ENCODE measurements around the gene FBLN2. TPM values are rescaled to one million over a fixed set of nuclear protein-coding genes. Genes with fewer than 3 reads are reported as not detected.

The FBLN2 gene
- total RNA-seq, 1 experiment from 2014 or later, result 0.39 TPM

GRCh38 chr3:13566453-13566748 lies 17.5 kb downstream of the FBLN2 start:
- ATAC-seq (no peak), DNase-seq (ENCODE audit: low read depth, low spot score) (no peak)
- Histone ChIP-seq H2AFZ (ENCODE audit: low read depth, low read length, poor library complexity, severe bottlenecking) (no peak overlapping the region), H3K9me2 (ENCODE audit: insufficient read depth) (no peaks in the 10 kb centered on the region), H3K4me3 (replicated peaks in 1 of 2; ENCODE audit: low read depth in 1 of 2, low read length in 2 of 2) (no peak overlapping the region), H3K27ac (ENCODE audit: low read depth, low read length) (no peak overlapping the region), H3K4me1 (ENCODE audit: control insufficient read depth in 1 of 2, insufficient read depth in 2 of 2, low read length in 2 of 2) (peaks cover 0 to 7% of the 10 kb centered on the region in 2 experiments; a peak in 1 of 4 replicates), H3K9ac (ENCODE audit: low read length) (no peak overlapping the region), H3K4me2 (ENCODE audit: low read length) (no peak overlapping the region), H4K20me1 (ENCODE audit: insufficient read depth) (no peaks in the 10 kb centered on the region), H3K79me2 (ENCODE audit: insufficient read depth, low read length) (no peaks in the 10 kb centered on the region), H3K36me3 (ENCODE audit: control insufficient read depth in 1 of 2, insufficient read depth in 2 of 2, low read length in 2 of 2) (no peaks in the 10 kb centered on the region), H3K9me3 (ENCODE audit: control insufficient read depth in 1 of 2, insufficient read depth in 1 of 2, low read depth in 1 of 2, low read length in 2 of 2) (no peaks in the 10 kb centered on the region), H3K27me3 (ENCODE audit: insufficient read depth, low read length) (no peaks in the 10 kb centered on the region)
- ChIA-PET RAD21 (ENCODE audit: low non-redundant PET in 1 of 2, low total read pairs in 2 of 2, uncharacterized antibody in 2 of 2, unreplicated experiment in 2 of 2) (no interaction called here), POLR2A (no interaction called here), CTCF (no interaction called here)
- intact Hi-C loops (cut with micrococcal nuclease), result no loop called here
- TF ChIP-seq REST (IDR thresholded peaks at IDR 0.05; ENCODE audit: low read depth), result no peak
- no peak for TF ChIP-seq SP1 (IDR thresholded peaks at IDR 0.05; ENCODE audit: low read depth)
- TF ChIP-seq JUND (IDR thresholded peaks at IDR 0.05), result no peak
- TF ChIP-seq ELF1 (IDR thresholded peaks at IDR 0.05; ENCODE audit: borderline replicate concordance, low read depth), result no peak
- BruUV-seq (replicated peaks), result no TSS peak

GRCh38 chr3:13566769-13567310 lies 17.9 kb downstream of the FBLN2 start:
- H3K4me3 ChIP-seq (replicated peaks in 1 of 2; ENCODE audit: low read depth in 1 of 2, low read length in 2 of 2), result no peak overlapping the region
- no peaks in the 10 kb centered on the region for H3K27me3 ChIP-seq (ENCODE audit: insufficient read depth, low read length)
- intact Hi-C loops (cut with micrococcal nuclease), result no loop called here
- no peak overlapping the region for H3K27ac ChIP-seq (ENCODE audit: low read depth, low read length)
- POLR2A ChIA-PET, result no interaction called here
- no peaks in the 10 kb centered on the region for H4K20me1 ChIP-seq (ENCODE audit: insufficient read depth)
- no peak overlapping the region for H2AFZ ChIP-seq (ENCODE audit: low read depth, low read length, poor library complexity, severe bottlenecking)
- no peak for ATAC-seq
- CTCF ChIA-PET, result no interaction called here
- RAD21 ChIA-PET (ENCODE audit: low non-redundant PET in 1 of 2, low total read pairs in 2 of 2, uncharacterized antibody in 2 of 2, unreplicated experiment in 2 of 2), result no interaction called here
- BruUV-seq (replicated peaks), result no TSS peak
- DNase-seq (ENCODE audit: low read depth, low spot score), result no peak
- H3K9me2 ChIP-seq (ENCODE audit: insufficient read depth), result no peaks in the 10 kb centered on the region
- H3K4me2 ChIP-seq (ENCODE audit: low read length), result no peak overlapping the region
- H3K79me2 ChIP-seq (ENCODE audit: insufficient read depth, low read length), result no peaks in the 10 kb centered on the region
- H3K9ac ChIP-seq (ENCODE audit: low read length), result no peak overlapping the region
- no peaks in the 10 kb centered on the region for H3K36me3 ChIP-seq (ENCODE audit: control insufficient read depth in 1 of 2, insufficient read depth in 2 of 2, low read length in 2 of 2)
- no peaks in the 10 kb centered on the region for H3K9me3 ChIP-seq (ENCODE audit: control insufficient read depth in 1 of 2, insufficient read depth in 1 of 2, low read depth in 1 of 2, low read length in 2 of 2)
- peaks cover 0 to 7% of the 10 kb centered on the region in 2 experiments; a peak in 1 of 4 replicates for H3K4me1 ChIP-seq (ENCODE audit: control insufficient read depth in 1 of 2, insufficient read depth in 2 of 2, low read length in 2 of 2)
- no peak for TF ChIP-seq SP1 (IDR thresholded peaks at IDR 0.05; ENCODE audit: low read depth)
- no peak for TF ChIP-seq YY1 (IDR thresholded peaks at IDR 0.05; ENCODE audit: extremely low read depth, insufficient replicate concordance, low read depth, low read length)
- TF ChIP-seq ZNF274 (IDR thresholded peaks at IDR 0.05; ENCODE audit: low read depth, low read length), result no peak
- TF ChIP-seq ZBTB33 (IDR thresholded peaks at IDR 0.05; ENCODE audit: extremely low read depth, insufficient replicate concordance, low read length), result no peak
- no peak for TF ChIP-seq RAD21 (IDR thresholded peaks at IDR 0.05; ENCODE audit: low read depth)
- no peak for TF ChIP-seq CEBPB (IDR thresholded peaks at IDR 0.05; ENCODE audit: low read depth)
- no peak for TF ChIP-seq CTCF (IDR thresholded peaks at IDR 0.05 in 2 of 3, conservative IDR thresholded peaks at IDR 0.05 in 1 of 3; ENCODE audit: borderline replicate concordance in 1 of 3, insufficient read depth in 1 of 3, low read depth in 2 of 3, low read length in 2 of 3)
- TF ChIP-seq EGR1 (IDR thresholded peaks at IDR 0.05; ENCODE audit: low read depth), result no peak
- no peak for TF ChIP-seq ZFX (IDR thresholded peaks at IDR 0.05)
- no peak for TF ChIP-seq SRF (IDR thresholded peaks at IDR 0.05; ENCODE audit: low read depth)
- TF ChIP-seq TCF7L2 (IDR thresholded peaks at IDR 0.05; ENCODE audit: borderline replicate concordance, extremely low read depth, insufficient read depth, insufficient read length), result no peak

Measured in HCT116 (cell line).